HPDE6-E6E7 (cell line): ENCODE results near the gene EXOSC2.
A peak's percentile ranks its signal among the peaks of the same experiment; 100 is the strongest.
"Not testable (repeated sequence)": the region's sequence is repeated elsewhere in the genome, so short reads cannot be mapped to it uniquely, and the experiment has no call there.

ENCODE experiments used
- DNase-seq: peaks from one replicate; pipeline ENCODE4 v3.0.0; 2011; ENCODE audit warnings: missing footprints; ENCODE audit errors: extremely low spot score

The EXOSC2 gene

DNA sequence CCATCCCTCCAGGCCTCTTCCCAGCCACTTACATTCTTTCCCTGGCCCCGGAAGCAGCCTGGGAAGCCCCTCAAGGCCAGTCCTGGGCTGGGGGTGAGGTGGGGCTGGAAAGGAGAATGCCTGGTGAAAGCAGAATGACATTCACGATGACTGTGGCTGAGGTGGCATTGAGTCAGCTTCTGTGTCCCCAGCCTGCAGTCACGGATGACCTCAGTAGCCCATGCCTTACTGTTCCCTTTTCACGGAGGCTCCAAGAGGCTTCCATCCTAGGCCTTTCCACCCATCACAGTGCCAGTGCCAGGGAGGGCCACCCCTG, 26.5 kb upstream of the EXOSC2 start:
- no peak for DNase-seq

DNA sequence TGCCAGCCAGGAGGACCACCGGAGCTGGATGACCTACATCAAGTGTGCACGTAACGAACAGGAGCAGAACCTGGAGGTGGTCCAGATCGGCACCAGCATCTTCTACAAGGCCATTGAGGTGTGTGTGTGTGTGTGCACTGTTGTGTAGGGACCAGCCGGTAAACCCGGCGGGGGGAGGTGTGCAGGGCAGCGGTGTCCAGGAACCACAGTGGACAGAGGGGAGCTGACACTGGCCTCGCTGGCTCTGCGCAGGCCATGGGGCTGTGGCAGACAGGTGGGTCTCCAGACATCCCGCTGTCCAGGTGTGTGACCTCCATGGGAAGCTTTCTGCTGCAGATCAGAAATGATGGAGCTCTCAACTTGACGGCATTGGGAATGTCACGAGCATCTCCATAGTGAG, 25.4 kb upstream of the EXOSC2 start:
- DNase-seq: no peak

DNA sequence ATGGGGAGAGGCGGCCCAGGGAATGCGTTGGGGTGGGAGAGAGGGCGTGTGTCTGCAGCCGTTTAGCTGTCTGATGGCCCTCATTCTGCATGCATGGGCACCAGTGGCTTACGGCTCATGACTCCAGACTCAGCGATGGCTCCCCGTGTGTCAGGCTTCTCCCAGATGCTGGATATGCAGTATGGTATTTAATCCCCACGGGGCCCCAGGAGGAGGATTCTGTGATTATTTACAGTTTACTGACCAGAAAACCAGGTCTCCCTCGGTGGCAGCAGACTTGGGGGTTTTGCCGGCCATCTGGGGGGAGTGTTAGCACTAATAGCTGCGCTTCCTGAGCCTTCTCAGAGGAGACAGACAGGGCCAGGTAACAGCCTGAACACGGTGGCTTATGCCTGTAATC, 24.9 kb upstream of the EXOSC2 start:
- no peak for DNase-seq

DNA sequence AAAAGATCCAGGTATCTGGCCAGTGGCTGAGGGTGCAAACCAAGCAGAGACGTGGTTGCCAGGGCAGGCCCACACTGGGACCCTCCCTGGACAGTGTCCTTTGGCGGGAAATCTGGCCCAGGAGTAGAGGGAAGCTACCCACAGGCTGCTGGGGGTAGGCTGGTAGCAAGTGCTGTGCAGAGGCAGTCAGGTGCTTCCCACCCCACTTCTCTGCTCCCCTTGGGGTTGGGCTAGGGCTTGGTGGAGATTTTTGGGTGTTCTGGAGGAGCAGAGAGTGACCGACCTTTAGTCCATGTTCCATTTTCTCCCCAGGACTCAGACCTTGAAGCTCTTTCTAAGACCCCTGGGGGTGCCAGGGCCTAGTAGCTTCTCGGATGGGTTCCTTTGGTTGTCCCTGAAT, 23.6 kb upstream of the EXOSC2 start:
- DNase-seq: no peak

DNA sequence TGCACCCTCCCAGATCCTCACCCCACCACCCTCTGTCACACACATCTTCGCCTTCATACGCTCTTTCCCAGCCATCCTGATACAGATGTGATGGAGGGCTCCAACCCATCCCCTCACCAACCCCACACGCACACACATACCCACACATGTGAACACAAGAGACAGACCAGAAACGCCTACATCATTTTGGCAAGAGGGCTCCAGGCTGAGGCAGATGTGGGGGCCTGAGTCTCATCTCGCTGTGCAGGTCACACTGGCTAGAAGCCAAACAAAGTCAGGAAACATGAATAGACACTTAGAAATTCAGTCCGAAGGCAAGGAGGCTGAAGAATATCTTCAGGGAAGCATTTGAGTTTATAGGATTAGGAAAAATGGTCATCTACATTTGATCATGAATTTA, 22.9 kb upstream of the EXOSC2 start:
- no peak for DNase-seq

DNA sequence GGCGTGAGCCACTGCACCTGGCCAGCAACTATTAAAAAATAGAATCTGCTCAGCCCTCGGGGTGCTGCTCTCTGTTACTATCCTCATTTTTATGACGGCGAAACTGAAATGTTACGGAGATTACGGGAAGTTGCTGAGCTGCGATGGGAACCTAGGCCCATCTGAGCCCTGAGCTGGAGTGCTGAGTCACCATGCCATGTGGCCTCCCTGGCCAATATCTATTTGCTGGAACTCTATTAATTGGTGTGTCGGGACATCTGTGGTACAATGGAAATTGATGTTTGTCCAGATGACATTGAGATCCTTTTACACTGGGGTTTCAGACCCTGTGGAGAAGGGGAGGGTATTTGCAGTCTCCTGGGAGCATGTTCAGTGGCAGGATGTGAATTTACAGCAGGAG, 21.1 kb upstream of the EXOSC2 start:
- DNase-seq: no peak

DNA sequence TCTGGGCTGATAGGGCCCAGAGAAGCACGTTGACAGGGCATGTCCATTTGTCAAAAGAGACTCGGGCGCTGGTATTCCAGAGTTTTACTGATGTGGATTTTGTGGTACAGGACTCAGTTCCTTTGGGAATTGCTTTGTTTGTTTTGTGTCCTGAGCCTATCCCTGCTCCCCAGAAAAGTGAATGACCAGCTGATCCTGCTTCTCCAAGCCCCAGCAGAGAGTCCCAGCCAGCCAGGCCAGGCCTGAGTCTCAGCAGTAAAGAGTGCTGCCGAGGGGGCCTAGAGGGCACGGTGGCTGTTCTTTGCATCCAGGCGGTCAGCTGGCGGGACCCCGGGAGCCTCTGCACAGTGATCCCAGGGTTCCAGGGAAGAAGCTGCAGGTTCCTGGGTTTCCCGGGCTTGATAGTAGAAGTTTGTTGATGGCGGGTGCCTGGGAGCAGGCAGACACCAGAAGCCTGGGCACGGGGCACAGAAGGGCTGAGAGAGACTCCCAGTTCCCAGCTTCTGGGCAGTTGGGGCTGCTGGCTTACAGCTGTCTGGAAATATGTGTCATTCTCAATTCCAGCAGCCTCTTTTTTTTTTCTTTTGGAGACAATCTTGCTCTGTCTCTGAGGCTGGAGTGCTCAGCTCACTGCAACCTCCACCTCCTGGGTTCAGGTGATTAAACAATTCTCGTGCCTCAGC, 20.5 kb upstream of the EXOSC2 start:
- DNase-seq: no peak

GRCh38 chr9:130675396-130675795, 18.2 kb upstream of the EXOSC2 start:
- no peak for DNase-seq

GRCh38 chr9:130677252-130677651, 16.3 kb upstream of the EXOSC2 start:
- no peak for DNase-seq

- DNase-seq: peak; percentile 92
Observed at GRCh38 chr9:130680836-130681768, 12.5 kb upstream of the EXOSC2 start.

- no peak for DNase-seq
Observed at GRCh38 chr9:130681769-130682420, 11.7 kb upstream of the EXOSC2 start.

DNA sequence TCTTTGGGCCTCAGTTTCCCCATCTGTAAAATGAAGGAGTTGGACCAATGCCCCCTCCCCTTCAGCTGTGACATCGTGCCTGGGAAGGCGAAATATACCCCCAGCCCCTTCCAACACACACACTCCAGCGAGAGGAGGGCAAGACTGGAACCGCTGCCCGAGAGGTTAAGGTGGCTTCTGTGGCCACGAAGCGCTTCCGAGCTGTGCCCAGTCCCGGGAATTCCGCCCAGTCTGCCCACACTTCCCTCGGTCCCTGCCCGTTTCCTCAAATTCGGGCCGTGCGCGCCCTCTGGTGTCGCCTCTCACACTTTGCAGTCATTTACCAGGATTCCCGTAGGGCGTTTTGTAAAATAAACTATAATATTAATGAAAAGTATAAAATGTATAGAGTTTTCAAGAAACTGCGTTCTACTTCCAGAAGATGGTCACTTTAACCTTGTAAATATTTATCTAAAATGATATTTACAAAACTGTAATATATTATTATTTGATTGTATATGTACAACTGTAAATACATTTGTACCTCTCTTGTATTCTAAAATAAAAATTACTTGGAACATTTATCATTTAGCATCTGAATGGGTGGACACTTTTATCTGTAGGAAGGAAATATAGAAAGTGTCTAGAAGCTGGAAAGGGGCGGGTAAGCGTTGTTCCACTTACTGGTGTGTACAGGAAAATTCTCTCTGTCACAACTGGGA, 11.0 kb upstream of the EXOSC2 start:
- peak; percentile 80 for DNase-seq

DNA sequence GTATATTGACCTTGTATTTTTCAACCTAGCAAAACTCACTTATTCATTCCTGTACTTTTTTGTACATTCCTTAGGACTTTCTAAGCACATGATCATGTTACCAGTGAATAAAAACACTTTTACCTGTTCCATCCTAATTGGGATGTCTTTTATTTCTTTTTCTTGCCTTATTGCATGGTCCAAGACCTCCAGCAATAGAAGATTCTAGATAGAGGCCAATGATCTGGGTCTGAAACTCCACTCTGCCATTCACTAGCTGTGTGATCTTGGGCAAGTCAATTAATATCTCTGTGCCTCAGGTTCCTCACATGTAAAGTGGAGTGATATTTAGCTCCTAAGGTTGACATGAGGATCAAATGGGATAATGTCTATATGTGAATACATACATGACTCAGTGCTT, 8.5 kb upstream of the EXOSC2 start:
- no peak for DNase-seq

- DNase-seq: not testable (repeated sequence)
Observed at GRCh38 chr9:130685945-130686344, 7.6 kb upstream of the EXOSC2 start.

DNA sequence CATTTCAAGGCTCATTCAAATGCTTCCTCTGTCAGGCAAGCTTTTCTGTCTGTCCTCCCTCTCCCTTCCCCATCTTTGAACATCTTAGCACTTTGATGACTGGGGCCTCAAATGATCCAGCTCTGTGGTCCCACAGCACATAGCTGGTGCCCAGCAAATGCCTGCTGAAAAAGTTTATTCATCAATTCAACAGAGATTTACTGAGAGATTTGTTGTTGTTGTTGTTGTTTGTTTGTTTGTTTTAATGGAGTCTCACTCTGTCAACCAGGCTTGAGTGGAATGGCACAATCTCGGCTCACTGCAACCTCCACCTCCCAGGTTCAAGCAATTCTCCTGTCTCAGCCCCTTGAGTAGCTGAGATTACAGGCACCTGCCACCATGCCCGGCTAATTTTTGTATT, 6.0 kb upstream of the EXOSC2 start:
- no peak for DNase-seq

DNA sequence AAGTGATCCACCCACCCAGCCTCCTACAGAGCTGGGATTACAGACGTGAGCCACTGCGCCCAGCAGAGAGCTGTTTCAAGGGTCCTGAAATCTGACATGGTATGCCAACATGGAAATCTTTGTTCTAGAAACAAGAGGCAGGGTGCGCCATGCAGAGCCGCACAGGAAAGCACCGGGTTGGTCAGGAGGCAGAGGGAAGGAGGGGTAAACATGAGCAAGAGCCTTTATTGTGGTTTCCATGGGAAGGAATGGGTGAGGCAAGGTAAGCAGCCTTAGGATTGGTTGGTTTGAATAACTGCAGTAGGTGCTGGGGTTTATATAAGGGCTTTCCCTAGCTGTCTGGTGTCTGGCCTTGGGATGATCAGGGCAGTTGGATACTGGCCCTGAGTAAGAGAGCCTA, 5.5 kb upstream of the EXOSC2 start:
- no peak for DNase-seq

DNA sequence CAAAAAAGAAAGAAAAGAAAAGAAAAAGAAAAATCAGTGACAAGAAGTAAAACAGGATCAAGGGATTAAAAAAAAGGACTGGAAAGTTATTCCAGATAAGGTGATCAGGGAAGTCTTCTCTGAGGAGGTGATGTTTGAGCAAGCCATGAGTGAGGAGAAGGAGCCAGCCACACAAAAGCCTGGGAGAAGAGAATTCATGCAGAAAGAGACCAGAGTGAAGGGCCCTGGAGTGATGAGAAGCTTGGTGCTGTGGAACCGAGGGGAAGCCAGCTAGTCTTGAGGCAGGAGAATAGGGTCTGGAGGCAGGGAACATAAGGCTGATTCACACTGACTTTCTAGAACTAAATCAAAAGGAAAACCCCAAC, 4.0 kb upstream of the EXOSC2 start:
- DNase-seq: no peak

- no peak for DNase-seq
Observed at GRCh38 chr9:130689937-130690700, 3.5 kb upstream of the EXOSC2 start.

- DNase-seq: no peak
Observed at GRCh38 chr9:130692321-130692720, 1.3 kb upstream of the EXOSC2 start.

GRCh38 chr9:130693101-130693425, 517 bp upstream of the EXOSC2 start:
- no peak for DNase-seq

DNA sequence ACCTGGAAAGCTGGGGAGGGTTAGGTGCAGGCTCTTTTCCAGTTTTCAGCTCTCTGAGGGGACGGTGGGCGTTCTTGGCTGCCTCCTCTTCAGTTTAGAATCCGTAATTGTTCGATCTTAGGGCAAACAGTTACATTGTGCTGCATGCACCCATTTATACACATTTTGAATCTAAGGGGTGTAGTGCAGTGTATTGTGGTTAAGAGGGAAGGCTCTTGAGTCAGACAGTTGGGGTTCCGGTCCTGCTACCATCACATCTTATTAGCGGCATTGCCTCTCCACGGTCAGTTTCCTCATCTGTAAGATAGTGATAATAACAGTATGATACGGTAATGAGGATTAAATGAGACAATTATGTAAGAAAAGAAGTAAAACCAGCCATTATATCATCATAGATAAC, 625 bp downstream of the EXOSC2 start:
- no peak for DNase-seq
